ENCODE data around the gene MEF2C. TPM values are rescaled to one million over a fixed set of nuclear protein-coding genes. Genes with fewer than 3 reads are reported as not detected.

MEF2C gene
- total and polyA plus RNA-seq, 2 of the 13 experiments (the other 11 are each of a cell fraction or from before 2014, with no cell fraction given) = 0.02 TPM; not detected in 1

GRCh38 chr5:88671505-88672499 lies 211.2 kb downstream of the MEF2C start:
- no peaks in the 10 kb centered on the region for H3K36me3 ChIP-seq (replicated peaks in 1 of 2; ENCODE audit: control insufficient read depth in 1 of 2, insufficient read depth in 2 of 2, low read length in 2 of 2)
- in situ Hi-C loops (cut with HindIII; ENCODE audit: extremely low pct_ligation_motif_present, low pct_unique_long_range_greater_than_20kb) (no loop called here), intact Hi-C loops (cut with micrococcal nuclease; ENCODE audit: unreplicated experiment) (no loop called here)
- no TSS peak for BruUV-seq (replicated peaks)
- ATAC-seq = no peak
- WGBS (ENCODE audit: low lambda C conversion rate) = 20% methylated on average over 16 of the region's 25 CpGs
- no peak overlapping the region for H3K9ac ChIP-seq (ENCODE audit: insufficient read depth, low read depth, low read length)
- H3K9me3 ChIP-seq (ENCODE audit: low read length) = no peaks in the 10 kb centered on the region
- no peak overlapping the region for H3K27ac ChIP-seq (ENCODE audit: extremely low read length, insufficient read depth, low read length)
- no peak for DNase-seq (ENCODE audit: low spot score)
- CTCF ChIA-PET (ENCODE audit: low intra/inter-chr PET ratio, low total read pairs) = no interaction called here
- no peak overlapping the region for H3K4me2 ChIP-seq (ENCODE audit: low read depth, low read length)
- POLR2A ChIA-PET = no interaction called here
- no peak overlapping the region for H3K4me3 ChIP-seq (replicated peaks in 1 of 3; ENCODE audit: insufficient read depth in 1 of 3, low read depth in 2 of 3, low read length in 3 of 3)
- H2AFZ ChIP-seq (ENCODE audit: low read length) = no peak overlapping the region
- no peak for FAIRE-seq
- H3K79me2 ChIP-seq (ENCODE audit: insufficient read depth, low read length) = no peaks in the 10 kb centered on the region
- H3K4me1 ChIP-seq (ENCODE audit: insufficient read depth, low read length) = peaks cover 11% of the 10 kb centered on the region; the same call in 1 of the 2 replicates
- H4K20me1 ChIP-seq (ENCODE audit: insufficient read depth, low read length) = no peaks in the 10 kb centered on the region
- TF ChIP-seq SMC3 (IDR thresholded peaks at IDR 0.05; ENCODE audit: low read length) (no peak), IRF1 (CRISPR knock-in tag; IDR thresholded peaks at IDR 0.05; ENCODE audit: low read depth) (no peak), ZNF724P (CRISPR knock-in tag; IDR thresholded peaks at IDR 0.05; ENCODE audit: borderline replicate concordance) (no peak), ZNF644 (CRISPR knock-in tag; IDR thresholded peaks at IDR 0.05; ENCODE audit: low read depth) (no peak), SMAD1 (CRISPR knock-in tag; IDR thresholded peaks at IDR 0.05; ENCODE audit: borderline replicate concordance, low read depth) (no peak), TCF12 (IDR thresholded peaks at IDR 0.05) (no peak), TCF12 (CRISPR knock-in tag; IDR thresholded peaks at IDR 0.05) (no peak), ZNF446 (CRISPR knock-in tag; IDR thresholded peaks at IDR 0.05) (no peak), ZNF329 (CRISPR knock-in tag; IDR thresholded peaks at IDR 0.05; ENCODE audit: low read depth) (no peak), SCMH1 (CRISPR knock-in tag; IDR thresholded peaks at IDR 0.05; ENCODE audit: borderline replicate concordance) (no peak), NR1H2 (CRISPR knock-in tag; IDR thresholded peaks at IDR 0.05; ENCODE audit: borderline replicate concordance, low read depth) (no peak), ZNF768 (CRISPR knock-in tag; IDR thresholded peaks at IDR 0.05) (no peak), ZNF740 (CRISPR knock-in tag; IDR thresholded peaks at IDR 0.05) (no peak), PHB2 (IDR thresholded peaks at IDR 0.05; ENCODE audit: partially characterized antibody) (no peak), NR2F1 (CRISPR knock-in tag; IDR thresholded peaks at IDR 0.05) (no peak), ZNF800 (CRISPR knock-in tag; IDR thresholded peaks at IDR 0.05) (no peak), ZFX (CRISPR knock-in tag; IDR thresholded peaks at IDR 0.05; ENCODE audit: low read depth) (no peak), ZFP82 (CRISPR knock-in tag; IDR thresholded peaks at IDR 0.05; ENCODE audit: borderline replicate concordance) (no peak)
- peaks cover 4 to 43% of the 10 kb centered on the region in 2 experiments; a peak in 3 of 5 replicates for H3K27me3 ChIP-seq (ENCODE audit: control insufficient read depth in 1 of 2, insufficient read depth in 2 of 2, low read length in 2 of 2)
